Spleen (tissue), 11 donors: ENCODE data around the gene EPHB1. TPM values are rescaled to one million over a fixed set of nuclear protein-coding genes. Genes with fewer than 3 reads are reported as not detected.

Experiments
- DNase-seq: peaks from one replicate; pipeline ENCODE4 v3.0.0-alpha.2; 2020
- H3K27ac ChIP-seq, 8 donors: fragments of 200-600 bp; sonication (generic) in 7 of 8; 1 replicate in 4 of 8; 2 replicates in 4 of 8; pipeline versions ENCODE4 v1.5.0 to v1.8.0; 2016 to 2021; ENCODE audit warnings: inconsistent platforms in 4 of 8, mild to moderate bottlenecking in 4 of 8, moderate library complexity in 1 of 8
- H3K27me3 ChIP-seq, 7 donors: fragments of 200-600 bp; sonication (generic) in 6 of 7; replicated peaks in 1 of 7; 1 replicate in 4 of 7; 2 replicates in 3 of 7; pipeline versions ENCODE4 v1.5.0 to v1.8.0; 2016 to 2021; ENCODE audit warnings: inconsistent platforms in 3 of 7, mild to moderate bottlenecking in 1 of 7
- H3K36me3 ChIP-seq, 6 donors: fragments of 200-600 bp; sonication (generic) in 5 of 6; 1 replicate in 4 of 6; 2 replicates in 2 of 6; pipeline versions ENCODE4 v1.5.0 to v1.8.0; 2016 to 2021; ENCODE audit warnings: inconsistent platforms in 2 of 6
- H3K4me1 ChIP-seq, 6 donors: fragments of 200-600 bp; sonication (generic) in 5 of 6; 1 replicate in 3 of 6; 2 replicates in 3 of 6; pipeline versions ENCODE4 v1.5.0 to v1.8.0; 2016 to 2021; ENCODE audit warnings: inconsistent platforms in 3 of 6
- H3K4me3 ChIP-seq, 8 donors: fragments of 200-600 bp; sonication (generic) in 7 of 8; 1 replicate in 4 of 8; 2 replicates in 4 of 8; pipeline versions ENCODE4 v1.5.0 to v1.8.0; 2016 to 2021; ENCODE audit warnings: inconsistent platforms in 4 of 8, mild to moderate bottlenecking in 4 of 8, moderate library complexity in 2 of 8
- H3K9me3 ChIP-seq, 8 donors: fragments of 200-600 bp; sonication (generic) in 7 of 8; 1 replicate in 4 of 8; 2 replicates in 4 of 8; pipeline versions ENCODE4 v1.5.0 to v1.8.0; 2016 to 2021; ENCODE audit warnings: inconsistent platforms in 4 of 8
- POLR2A ChIP-seq, 3 donors: fragments of 450-650 bp; IDR thresholded peaks; one replicate each; pipeline ENCODE4 v1.5.1; 2017; ENCODE audit warnings: antibody characterized with exemption in 3 of 3, mild to moderate bottlenecking in 1 of 3
- POLR2AphosphoS5 ChIP-seq, 3 donors: sonication (generic); formaldehyde crosslinking; IDR thresholded peaks; one replicate each; pipeline ENCODE4 v1.5.1; 2017; ENCODE audit warnings: antibody characterized with exemption in 3 of 3
- WGBS, 5 donors: extraction: QIAGEN DNeasy Blood & Tissue Kit in 3 of 5; methylation state at CpG; one replicate each; pipeline versions ENCODE4 v1.1.5 to v1.1.7; 2013 to 2018; 5-methylcytosine and 5-hydroxymethylcytosine counted together
- intact Hi-C: fragments of 100-400 bp; cut with DNase I; formaldehyde crosslinking; loops from one replicate; pipeline ENCODE4 v1.15.0; 2023; ENCODE audit warnings: low total_unique reads
- polyA plus RNA-seq, 3 donors: library from polyadenylated mRNA; stranded (reverse); fragments of 200-250 nt; gene quantifications; one replicate each; pipeline ENCODE4 v1.2.1, GENCODE V29; 2013
- total RNA-seq, 7 donors: library from RNA; depleted of rRNA in 3 of 7; stranded (reverse); fragments of >200 nt in 3 of 7; fragmentation: NEBNext Ultra II Directional in 4 of 7; extraction: Animal tissue kit (Norgen Biotek cat#: 25700) in 4 of 7; gene quantifications; one replicate each; pipeline versions ENCODE4 v1.1.0 to v1.2.1, GENCODE V29; 2016 to 2021
- TF ChIP-seq, protein P1 (sequence below), 11 experiments: fragments of 200-600 bp in 7 of 11; fragments of 450-650 bp in 4 of 11; sonication (generic) in 4 of 11; IDR thresholded peaks in 8 of 11; conservative IDR thresholded peaks in 3 of 11; 1 replicate in 7 of 11; 2 replicates in 4 of 11; pipeline versions ENCODE4 v1.4.0 to v1.8.0; 2016 to 2021; ENCODE audit warnings: antibody characterized with exemption in 11 of 11, inconsistent platforms in 4 of 11, mild to moderate bottlenecking in 1 of 11
- donor health status: healthy with polysubstance abuse.
- donor health status: DM: no; HTN: no; CAD: no; lungs with moderate emphysema.
- donor health status: DM: no; HTN: no; CAD: no.
- donor health status: Bipolar disorder and iron deficiency.
- donor health status: healthy.
- donor health status: DM: no; HTN: no; CAD: no.
- donor health status: DM: yes; HTN: yes; CAD: no.

EPHB1 gene
- total and polyA plus RNA-seq, 10 donors: 0.20 to 14.0 (median 3.0) TPM

DNA sequence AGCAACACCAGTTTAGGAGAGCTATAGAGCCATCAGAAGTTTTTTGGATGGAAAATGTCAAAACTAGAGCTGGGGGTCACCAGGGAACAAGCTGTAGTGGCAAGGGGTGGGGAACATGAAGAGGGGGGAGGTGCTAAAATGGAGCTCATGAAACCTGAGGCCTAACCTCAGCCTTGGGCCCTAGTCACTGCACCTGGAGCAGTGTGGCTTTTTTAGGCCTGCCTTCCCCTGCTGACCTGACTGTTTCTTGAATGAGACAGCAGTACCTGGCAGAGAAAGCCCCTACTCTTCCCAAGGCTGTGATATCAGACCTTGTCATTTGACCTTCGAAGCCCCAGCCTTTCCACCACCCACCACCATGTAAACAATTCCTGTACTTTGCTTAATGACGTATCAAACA is 383.5 kb downstream of the EPHB1 start:
- TF ChIP-seq, protein P1, sequence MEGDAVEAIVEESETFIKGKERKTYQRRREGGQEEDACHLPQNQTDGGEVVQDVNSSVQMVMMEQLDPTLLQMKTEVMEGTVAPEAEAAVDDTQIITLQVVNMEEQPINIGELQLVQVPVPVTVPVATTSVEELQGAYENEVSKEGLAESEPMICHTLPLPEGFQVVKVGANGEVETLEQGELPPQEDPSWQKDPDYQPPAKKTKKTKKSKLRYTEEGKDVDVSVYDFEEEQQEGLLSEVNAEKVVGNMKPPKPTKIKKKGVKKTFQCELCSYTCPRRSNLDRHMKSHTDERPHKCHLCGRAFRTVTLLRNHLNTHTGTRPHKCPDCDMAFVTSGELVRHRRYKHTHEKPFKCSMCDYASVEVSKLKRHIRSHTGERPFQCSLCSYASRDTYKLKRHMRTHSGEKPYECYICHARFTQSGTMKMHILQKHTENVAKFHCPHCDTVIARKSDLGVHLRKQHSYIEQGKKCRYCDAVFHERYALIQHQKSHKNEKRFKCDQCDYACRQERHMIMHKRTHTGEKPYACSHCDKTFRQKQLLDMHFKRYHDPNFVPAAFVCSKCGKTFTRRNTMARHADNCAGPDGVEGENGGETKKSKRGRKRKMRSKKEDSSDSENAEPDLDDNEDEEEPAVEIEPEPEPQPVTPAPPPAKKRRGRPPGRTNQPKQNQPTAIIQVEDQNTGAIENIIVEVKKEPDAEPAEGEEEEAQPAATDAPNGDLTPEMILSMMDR (IDR thresholded peaks at IDR 0.05 in 8 of 11, conservative IDR thresholded peaks at IDR 0.05 in 3 of 11): no peak
- TF ChIP-seq POLR2AphosphoS5 (IDR thresholded peaks at IDR 0.05) (no peak), POLR2A (IDR thresholded peaks at IDR 0.05) (no peak)
- Histone ChIP-seq H3K27me3 (no peaks in the 10 kb centered on the region), H3K36me3 (no peaks in the 10 kb centered on the region), H3K4me1 (no peaks in the 10 kb centered on the region), H3K4me3 (no peak overlapping the region), H3K9me3 (no peaks in the 10 kb centered on the region), H3K27ac (no peak overlapping the region)
- intact Hi-C loops: no loop called here
- WGBS, 5 donors: 80 to 90% (median 88%) methylated on average over 2 of the region's 2 CpGs
- no peak for DNase-seq

DNA sequence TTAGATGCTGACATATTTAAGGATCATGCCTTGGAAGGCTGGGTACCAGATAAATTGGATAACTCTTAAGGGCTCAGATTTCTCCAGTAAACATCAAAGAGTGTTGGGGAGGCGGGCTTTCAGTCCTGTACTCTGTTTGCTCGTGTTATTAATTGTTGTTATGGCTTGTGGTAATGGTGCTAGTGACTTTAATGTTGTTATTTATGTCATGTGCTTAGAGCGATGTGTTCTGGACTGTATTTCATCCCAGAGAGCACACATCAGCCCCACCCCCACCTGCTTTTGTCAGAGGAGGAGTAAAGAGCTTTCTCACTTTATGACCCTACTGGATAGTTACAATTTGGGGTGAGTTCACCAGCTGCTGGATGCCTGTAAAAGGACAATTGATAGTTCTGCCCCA is 386.3 kb downstream of the EPHB1 start:
- Histone ChIP-seq H3K4me3 (no peak overlapping the region), H3K4me1 (no peaks in the 10 kb centered on the region), H3K9me3 (no peaks in the 10 kb centered on the region), H3K27me3 (no peaks in the 10 kb centered on the region), H3K36me3 (no peaks in the 10 kb centered on the region), H3K27ac (no peak overlapping the region)
- no peak for DNase-seq
- TF ChIP-seq, protein P1 (IDR thresholded peaks at IDR 0.05 in 8 of 11, conservative IDR thresholded peaks at IDR 0.05 in 3 of 11): no peak
- TF ChIP-seq POLR2A (IDR thresholded peaks at IDR 0.05): no peak
- TF ChIP-seq POLR2AphosphoS5 (IDR thresholded peaks at IDR 0.05): no peak
- intact Hi-C loops: no loop called here
- 70 to 83% (median 77%) methylated on average over 3 of the region's 3 CpGs for WGBS, 5 donors

DNA sequence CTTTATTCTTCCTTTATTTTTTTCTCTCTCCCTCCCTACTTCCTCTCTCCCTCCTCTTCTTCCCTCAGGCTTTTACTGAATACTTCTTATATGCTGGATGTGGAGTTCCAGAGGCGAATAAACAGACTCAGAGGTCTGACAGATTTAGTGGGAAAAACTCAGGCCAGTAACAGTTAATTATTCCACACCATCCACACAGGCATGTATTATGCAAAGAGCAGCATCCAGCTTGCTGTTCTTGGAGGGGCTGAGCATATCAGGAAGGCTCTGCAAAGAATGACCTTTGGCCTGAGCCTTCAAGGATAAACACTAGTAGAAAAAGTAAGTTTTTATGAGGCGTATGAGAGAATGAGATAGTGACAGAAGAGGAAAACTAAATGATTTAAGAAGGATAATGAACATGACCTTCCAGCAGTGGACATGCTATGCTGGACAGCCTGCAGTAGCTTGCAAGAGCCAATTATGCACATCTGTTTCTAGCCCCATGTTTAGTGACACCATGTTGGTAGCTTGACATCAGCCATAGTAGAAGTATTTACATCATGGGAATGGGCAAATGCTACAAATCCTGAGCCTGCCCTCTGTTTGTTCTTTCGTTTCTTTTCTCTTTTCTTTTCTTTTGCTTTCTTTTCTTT is 387.4 kb downstream of the EPHB1 start:
- Histone ChIP-seq H3K27me3 (no peaks in the 10 kb centered on the region), H3K4me3 (no peak overlapping the region), H3K9me3 (no peaks in the 10 kb centered on the region), H3K36me3 (no peaks in the 10 kb centered on the region), H3K27ac (no peak overlapping the region), H3K4me1 (no peaks in the 10 kb centered on the region)
- intact Hi-C loops: no loop called here
- no peak for TF ChIP-seq POLR2A (IDR thresholded peaks at IDR 0.05)
- TF ChIP-seq, protein P1 (IDR thresholded peaks at IDR 0.05 in 8 of 11, conservative IDR thresholded peaks at IDR 0.05 in 3 of 11): no peak
- TF ChIP-seq POLR2AphosphoS5 (IDR thresholded peaks at IDR 0.05): no peak
- 77 to 88% (median 84%) methylated on average over 3 of the region's 3 CpGs for WGBS, 5 donors
- no peak for DNase-seq

DNA sequence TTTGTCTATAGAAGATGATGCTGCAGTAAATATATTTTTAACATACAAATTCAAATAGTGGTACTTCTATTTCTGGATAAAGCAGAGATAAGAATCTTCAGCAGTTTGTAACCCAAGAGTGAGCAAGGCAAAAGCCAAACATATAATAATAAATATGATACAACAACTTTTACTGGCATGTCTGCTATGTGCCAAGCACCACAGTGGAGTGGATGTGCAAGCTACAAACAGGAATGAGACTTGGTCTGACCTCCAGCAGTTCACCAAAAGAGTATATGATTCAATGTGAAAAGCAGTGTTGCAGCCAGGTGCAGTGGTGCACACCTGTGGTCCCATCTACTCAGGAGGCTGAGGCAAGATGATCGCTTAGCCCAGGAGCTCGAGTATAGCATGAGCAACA is 395.6 kb downstream of the EPHB1 start:
- H3K27me3 ChIP-seq: no peaks in the 10 kb centered on the region
- no peaks in the 10 kb centered on the region for H3K36me3 ChIP-seq
- H3K4me1 ChIP-seq: no peaks in the 10 kb centered on the region
- WGBS, 5 donors: 26 to 83% (median 55%) methylated on average over 2 of the region's 2 CpGs
- no peak overlapping the region for H3K4me3 ChIP-seq
- no peaks in the 10 kb centered on the region for H3K9me3 ChIP-seq
- no peak for DNase-seq
- H3K27ac ChIP-seq: no peak overlapping the region
- intact Hi-C loops: no loop called here
- TF ChIP-seq, protein P1 (IDR thresholded peaks at IDR 0.05 in 8 of 11, conservative IDR thresholded peaks at IDR 0.05 in 3 of 11): no peak
- TF ChIP-seq POLR2A (IDR thresholded peaks at IDR 0.05) (no peak), POLR2AphosphoS5 (IDR thresholded peaks at IDR 0.05) (no peak)
